Stimulated activated CD4-positive, alpha-beta T cell treated with anti-CD3 and anti-CD28 coated beads, TNF-alpha, amount 100 ng/mL, for 1 hour (primary cell): Measurements from ENCODE around the gene RAPGEF6.
"Not testable (repeated sequence)": the region's sequence is repeated elsewhere in the genome, so short reads cannot be mapped to it uniquely, and the experiment has no call there.

Experiments
- DNase-seq, 3 donors: peaks; one replicate each; pipeline ENCODE4 v3.0.0-alpha.2; 2020; ENCODE audit warnings: low read depth in 3 of 3, low spot score in 1 of 3

RAPGEF6 gene

GRCh38 chr5:131431794-131432193, 203.2 kb downstream of the RAPGEF6 start:
- DNase-seq, result no peak

GRCh38 chr5:131430794-131431193, 204.2 kb downstream of the RAPGEF6 start:
- no peak for DNase-seq

GRCh38 chr5:131426011-131426410, 209.0 kb downstream of the RAPGEF6 start:
- no peak for DNase-seq

DNA sequence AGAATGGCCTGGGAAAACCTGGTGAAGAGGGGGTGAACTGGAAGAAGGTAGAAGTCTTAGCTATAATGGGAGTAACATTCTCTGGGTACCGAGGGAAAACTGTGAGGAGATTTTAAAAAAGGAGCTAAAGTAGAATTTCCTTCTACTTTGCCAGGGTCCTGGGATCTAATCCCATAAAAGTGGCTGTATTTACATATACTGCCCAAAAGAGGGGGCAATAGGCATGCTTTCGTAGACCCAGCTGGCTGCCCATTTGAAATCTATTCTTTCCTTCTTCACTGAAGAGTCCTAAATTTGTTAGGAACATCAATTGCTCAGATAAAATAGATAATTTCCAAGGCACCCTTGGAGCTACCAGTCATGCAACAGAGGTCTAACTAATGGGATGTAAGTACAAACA, 212.0 kb downstream of the RAPGEF6 start:
- DNase-seq, result no peak

- DNase-seq, result no peak
These were observed 215.2 kb downstream of the RAPGEF6 start for GRCh38 chr5:131419877-131420276.

DNA sequence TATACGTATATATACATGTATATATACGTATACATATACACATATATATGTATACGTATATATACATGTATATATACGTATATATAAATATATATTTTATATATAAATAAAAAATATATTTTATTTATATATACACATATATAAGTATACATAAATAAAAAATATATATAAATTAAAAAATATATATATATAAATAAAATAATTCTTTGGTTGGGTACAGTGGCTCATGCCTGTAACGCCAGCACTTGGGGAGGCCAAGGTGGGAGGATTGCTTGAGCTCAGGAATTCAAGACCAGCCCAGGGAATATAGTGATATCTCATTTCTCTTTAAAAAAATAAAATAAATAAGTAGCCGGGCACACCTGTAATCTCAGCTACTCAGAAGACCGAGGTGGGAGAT, 216.2 kb downstream of the RAPGEF6 start:
- DNase-seq, result no peak

GRCh38 chr5:131417240-131417869, 217.7 kb downstream of the RAPGEF6 start:
- DNase-seq, result peak; percentile 60 to 83 (median 74)

GRCh38 chr5:131416729-131417128, 218.3 kb downstream of the RAPGEF6 start:
- DNase-seq, result no peak

- no peak for DNase-seq
These were observed 221.1 kb downstream of the RAPGEF6 start for GRCh38 chr5:131413605-131414559.

- no peak for DNase-seq
These were observed 227.9 kb downstream of the RAPGEF6 start for GRCh38 chr5:131406975-131407638.

DNA sequence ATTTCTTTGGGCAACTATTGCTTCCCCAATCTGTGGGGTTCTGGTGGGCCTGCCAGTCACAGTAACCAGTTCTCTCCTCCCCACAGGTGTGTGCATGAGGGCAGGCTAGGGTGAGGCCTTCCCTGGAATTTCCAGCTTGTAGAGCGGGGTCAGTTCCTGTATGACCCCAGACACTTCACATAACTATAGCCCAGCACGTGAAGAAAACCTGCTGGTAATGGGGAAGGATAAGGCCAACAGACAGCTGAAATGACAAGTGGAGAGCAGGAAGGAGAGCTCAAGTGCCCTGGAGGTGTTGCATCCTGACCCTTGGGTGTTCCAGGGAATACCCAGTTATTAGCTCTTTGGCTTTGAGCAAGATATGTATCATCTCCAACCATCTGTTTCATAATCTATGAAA, 229.0 kb downstream of the RAPGEF6 start:
- DNase-seq, result no peak

- DNase-seq, result no peak
These were observed 229.4 kb downstream of the RAPGEF6 start for GRCh38 chr5:131405674-131406073.

DNA sequence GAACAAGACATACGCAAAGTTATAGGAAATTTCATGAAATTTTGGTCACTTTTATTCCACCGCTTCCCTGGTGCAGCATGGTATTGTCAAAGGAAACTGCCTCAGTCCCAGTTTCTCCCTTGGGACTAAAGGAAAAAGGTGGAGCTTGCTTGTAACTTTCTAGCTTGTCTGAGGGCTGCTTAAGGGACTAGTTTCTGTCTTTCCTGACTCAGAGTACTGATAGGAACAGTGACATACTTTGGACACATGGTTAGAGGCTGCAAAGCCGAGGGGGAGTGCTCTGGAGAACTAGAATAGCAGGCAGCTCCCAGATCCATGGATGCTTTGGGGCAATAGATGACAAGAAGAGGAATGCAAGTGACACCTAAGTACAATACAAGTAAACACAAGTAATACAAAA, 234.4 kb downstream of the RAPGEF6 start:
- DNase-seq, result no peak

GRCh38 chr5:131399007-131399406, 236.0 kb downstream of the RAPGEF6 start:
- DNase-seq, result not testable (repeated sequence)

DNA sequence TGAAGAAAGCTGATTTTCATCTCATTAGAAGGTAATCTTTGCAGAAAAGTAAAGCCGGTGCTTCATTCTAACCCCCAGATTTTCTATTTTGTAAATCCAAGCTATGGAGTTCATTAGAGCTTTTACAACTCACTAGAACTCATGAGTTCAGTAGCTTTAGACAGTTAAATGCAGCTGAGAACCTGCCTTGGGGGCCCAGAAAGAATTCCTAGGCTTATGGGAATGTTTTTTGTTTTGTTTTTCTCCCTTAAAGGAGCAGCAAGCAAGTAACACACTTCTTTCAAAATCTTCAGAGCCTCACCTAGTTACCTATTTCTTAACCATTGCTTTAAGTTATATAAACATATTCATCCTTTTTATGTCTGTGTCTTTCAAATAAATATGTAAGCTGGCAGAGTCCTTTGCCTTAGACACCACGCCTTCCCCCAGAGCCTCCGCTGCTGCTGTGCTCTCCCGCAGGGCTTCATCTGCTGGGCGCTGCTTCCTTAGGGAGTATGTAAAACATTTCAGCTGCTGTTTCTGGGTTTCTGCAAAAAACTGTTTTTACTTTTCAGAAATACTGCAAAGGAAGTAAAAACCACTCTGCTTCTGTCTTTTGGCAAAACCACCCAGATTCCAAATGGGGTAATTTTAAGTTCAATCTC, 238.3 kb downstream of the RAPGEF6 start:
- DNase-seq, result no peak

DNA sequence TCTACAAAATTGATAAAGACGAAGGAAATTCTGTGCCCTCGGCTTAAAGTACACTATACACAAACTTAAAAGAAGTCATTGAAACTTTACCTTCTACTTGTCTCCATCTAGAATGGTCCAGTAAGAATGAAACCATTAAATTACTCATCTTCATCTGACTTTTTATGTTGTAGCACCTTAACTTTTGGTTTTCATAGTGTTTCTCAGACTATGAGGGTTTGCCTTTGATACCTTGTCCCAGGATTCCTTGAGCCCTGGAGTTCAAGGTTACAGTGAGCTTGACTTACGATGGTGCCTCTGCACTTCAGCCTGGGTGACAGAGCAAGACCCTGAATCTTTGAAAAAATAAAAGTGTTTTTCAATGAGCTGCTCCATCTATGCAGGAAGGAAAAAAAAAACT, 239.0 kb downstream of the RAPGEF6 start:
- DNase-seq, result no peak

- DNase-seq, result peak in 1 of 3 donors; percentile 30
These were observed 240.9 kb downstream of the RAPGEF6 start for GRCh38 chr5:131394128-131394527.

GRCh38 chr5:131393498-131393968, 241.5 kb downstream of the RAPGEF6 start:
- DNase-seq, result no peak

DNA sequence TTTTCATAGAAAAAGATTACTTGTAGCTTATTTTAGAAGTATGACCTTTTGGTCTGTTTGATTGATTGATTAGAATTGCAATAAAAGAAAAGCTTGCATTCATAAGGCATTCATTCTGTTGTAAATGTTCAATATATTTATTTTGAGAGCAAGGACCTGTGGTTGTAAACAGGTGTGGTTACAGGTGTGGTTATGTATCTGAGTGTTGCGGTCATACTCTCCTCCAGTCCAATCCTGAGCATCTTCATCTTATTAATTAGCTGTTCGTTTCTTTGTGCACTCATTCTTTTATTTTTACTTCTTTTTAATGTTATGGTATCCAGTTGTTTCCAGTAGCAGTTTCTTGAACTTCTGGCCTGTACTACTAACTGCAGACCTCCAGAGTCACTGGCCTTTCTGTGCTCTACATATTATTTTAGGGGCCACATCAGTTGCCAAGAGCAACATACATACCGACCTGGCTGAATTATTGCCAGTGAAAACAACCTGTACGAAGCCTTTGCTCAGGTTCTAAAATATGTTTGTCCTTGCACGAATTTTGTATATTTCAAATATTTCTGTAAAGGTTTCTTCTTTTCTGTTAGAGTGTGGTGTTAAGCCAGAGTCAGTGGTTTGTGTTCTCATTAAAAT, 242.4 kb downstream of the RAPGEF6 start:
- DNase-seq, result no peak

DNA sequence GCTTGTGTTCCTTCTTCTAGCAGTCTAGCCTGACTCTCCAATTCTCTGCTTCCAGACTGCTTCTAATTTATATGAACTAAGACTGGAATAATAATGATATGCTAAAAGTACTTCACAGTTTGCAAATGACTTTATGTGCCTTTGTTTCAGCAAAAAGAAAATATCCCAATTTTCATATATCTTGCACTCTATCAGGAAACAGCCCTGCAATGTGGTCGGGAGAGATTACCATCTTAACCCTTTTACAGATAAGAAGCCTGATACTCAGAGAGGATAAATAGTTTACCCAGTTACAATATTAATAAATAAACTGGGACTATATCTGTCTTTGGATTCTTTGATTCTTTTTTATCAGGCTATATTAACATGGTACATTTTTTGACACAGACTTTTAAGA, 245.2 kb downstream of the RAPGEF6 start:
- no peak for DNase-seq
